A673 (cell line): Measurements from ENCODE around the gene PSTPIP1. TPM values are rescaled to one million over a fixed set of nuclear protein-coding genes. Genes with fewer than 3 reads are reported as not detected.
A peak's percentile ranks its signal among the peaks of the same experiment; 100 is the strongest.

Source experiments
- BruUV-seq: library from RNA; stranded (reverse); fragments of 400-500 nt; replicated peaks from 2 replicates; lab custom pipeline; 2021; lab: Mats Ljungman, UMichigan
- CTCF ChIA-PET: fragments of 300-600 bp; sonication (Branson Sonifier 250); formaldehyde crosslinking; loops from one replicate; lab custom pipeline; 2022; ENCODE audit warnings: antibody characterized with exemption; lab: Charles Lee
- POLR2A ChIA-PET: fragments of 300-600 bp; sonication (Branson Sonifier 250); formaldehyde crosslinking; loops from one replicate; lab custom pipeline; 2022; ENCODE audit warnings: antibody characterized with exemption; ENCODE audit not compliant: low non-redundant PET; lab: Charles Lee
- DNase-seq: peaks from one replicate; pipeline ENCODE4 v3.0.0-alpha.2; 2015; ENCODE audit warnings: low spot score
- H3K27ac ChIP-seq: fragments of 200-600 bp; sonication (generic); 2 replicates; pipeline ENCODE4 v1.5.1; 2016; ENCODE audit warnings: mixed run types, low read depth, mild to moderate bottlenecking, mixed read lengths, antibody characterized with exemption, low read length; ENCODE audit not compliant: poor library complexity, severe bottlenecking
- H3K27me3 ChIP-seq: fragments of 200-600 bp; sonication (generic); replicated peaks from 2 replicates; pipeline ENCODE4 v1.6.1; 2017; ENCODE audit warnings: mixed run types, low read depth, mild to moderate bottlenecking, mixed read lengths, antibody characterized with exemption, low read length; ENCODE audit not compliant: insufficient read depth, poor library complexity
- H3K36me3 ChIP-seq: fragments of 200-600 bp; sonication (generic); 2 replicates; pipeline ENCODE4 v1.6.1; 2016; ENCODE audit warnings: mixed run types, mild to moderate bottlenecking, mixed read lengths, antibody characterized with exemption, low read length; ENCODE audit not compliant: insufficient read depth, poor library complexity, severe bottlenecking
- H3K4me1 ChIP-seq: fragments of 200-600 bp; sonication (generic); 2 replicates; pipeline ENCODE4 v1.6.1; 2017; ENCODE audit warnings: mixed run types, mild to moderate bottlenecking, mixed read lengths, antibody characterized with exemption, low read length; ENCODE audit not compliant: insufficient read depth, poor library complexity, severe bottlenecking
- H3K4me3 ChIP-seq: fragments of 200-600 bp; sonication (generic); 2 replicates; pipeline ENCODE4 v1.5.1; 2016; ENCODE audit warnings: low read depth, mixed run types, mild to moderate bottlenecking, mixed read lengths, low read length; ENCODE audit not compliant: poor library complexity, severe bottlenecking
- H3K9me3 ChIP-seq: fragments of 200-600 bp; sonication (generic); 2 replicates; pipeline ENCODE4 v1.6.1; 2016; ENCODE audit warnings: mixed run types, low read depth, mild to moderate bottlenecking, mixed read lengths, antibody characterized with exemption, low read length; ENCODE audit not compliant: poor library complexity, severe bottlenecking
- EZH2 ChIP-seq: fragments of 200-600 bp; sonication (generic); IDR thresholded peaks from 2 replicates; pipeline ENCODE4 v1.6.1; 2017; ENCODE audit warnings: borderline replicate concordance, low read depth, mild to moderate bottlenecking, mixed read lengths, antibody characterized with exemption, low read length; ENCODE audit not compliant: poor library complexity, severe bottlenecking
- intact Hi-C: fragments of 100-400 bp; cut with micrococcal nuclease; formaldehyde crosslinking; loops from one replicate; pipeline ENCODE4 v1.10.0; 2022; ENCODE audit not compliant: unreplicated experiment
- total RNA-seq: library from RNA; stranded (reverse); gene quantifications from 2 replicates; pipeline ENCODE4 v1.2.3, GENCODE V29; 2021
- TF ChIP-seq, protein P1 (sequence below): fragments of 300-800, 200-600 bp; sonication (generic); conservative IDR thresholded peaks from 2 replicates; pipeline ENCODE4 v1.5.1; 2017; ENCODE audit warnings: low read depth, mild to moderate bottlenecking, antibody characterized with exemption, low read length, moderate library complexity, mixed read lengths

The PSTPIP1 gene
- total RNA-seq, 1 experiment from 2014 or later: not detected

- Histone ChIP-seq H3K9me3 (no peaks in the 10 kb centered on the region), H3K27ac (no peak overlapping the region), H3K27me3 (no peaks in the 10 kb centered on the region), H3K4me3 (no peak overlapping the region), H3K36me3 (peaks cover 15% of the 10 kb centered on the region), H3K4me1 (peaks cover 43% of the 10 kb centered on the region)
- TF ChIP-seq, protein P1, sequence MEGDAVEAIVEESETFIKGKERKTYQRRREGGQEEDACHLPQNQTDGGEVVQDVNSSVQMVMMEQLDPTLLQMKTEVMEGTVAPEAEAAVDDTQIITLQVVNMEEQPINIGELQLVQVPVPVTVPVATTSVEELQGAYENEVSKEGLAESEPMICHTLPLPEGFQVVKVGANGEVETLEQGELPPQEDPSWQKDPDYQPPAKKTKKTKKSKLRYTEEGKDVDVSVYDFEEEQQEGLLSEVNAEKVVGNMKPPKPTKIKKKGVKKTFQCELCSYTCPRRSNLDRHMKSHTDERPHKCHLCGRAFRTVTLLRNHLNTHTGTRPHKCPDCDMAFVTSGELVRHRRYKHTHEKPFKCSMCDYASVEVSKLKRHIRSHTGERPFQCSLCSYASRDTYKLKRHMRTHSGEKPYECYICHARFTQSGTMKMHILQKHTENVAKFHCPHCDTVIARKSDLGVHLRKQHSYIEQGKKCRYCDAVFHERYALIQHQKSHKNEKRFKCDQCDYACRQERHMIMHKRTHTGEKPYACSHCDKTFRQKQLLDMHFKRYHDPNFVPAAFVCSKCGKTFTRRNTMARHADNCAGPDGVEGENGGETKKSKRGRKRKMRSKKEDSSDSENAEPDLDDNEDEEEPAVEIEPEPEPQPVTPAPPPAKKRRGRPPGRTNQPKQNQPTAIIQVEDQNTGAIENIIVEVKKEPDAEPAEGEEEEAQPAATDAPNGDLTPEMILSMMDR: no peak
- no peak for TF ChIP-seq EZH2
- CTCF ChIA-PET: no interaction called here
- intact Hi-C loops: no loop called here
- POLR2A ChIA-PET: no interaction called here
- no peak for DNase-seq
- BruUV-seq: no TSS peak
Observed at GRCh38 chr15:77057072-77057471, 62.1 kb downstream of the PSTPIP1 start.

GRCh38 chr15:77057685-77058084 is 62.8 kb downstream of the PSTPIP1 start:
- BruUV-seq: TSS peak; percentile 18
- no peaks in the 10 kb centered on the region for H3K9me3 ChIP-seq
- intact Hi-C loops: no loop called here
- no peak overlapping the region for H3K27ac ChIP-seq
- no peaks in the 10 kb centered on the region for H3K27me3 ChIP-seq
- CTCF ChIA-PET: no interaction called here
- H3K4me3 ChIP-seq: no peak overlapping the region
- TF ChIP-seq EZH2: no peak
- TF ChIP-seq, protein P1: no peak
- POLR2A ChIA-PET: no interaction called here
- DNase-seq: no peak
- H3K4me1 ChIP-seq: peaks cover 49% of the 10 kb centered on the region
- H3K36me3 ChIP-seq: peaks cover 9% of the 10 kb centered on the region

DNA sequence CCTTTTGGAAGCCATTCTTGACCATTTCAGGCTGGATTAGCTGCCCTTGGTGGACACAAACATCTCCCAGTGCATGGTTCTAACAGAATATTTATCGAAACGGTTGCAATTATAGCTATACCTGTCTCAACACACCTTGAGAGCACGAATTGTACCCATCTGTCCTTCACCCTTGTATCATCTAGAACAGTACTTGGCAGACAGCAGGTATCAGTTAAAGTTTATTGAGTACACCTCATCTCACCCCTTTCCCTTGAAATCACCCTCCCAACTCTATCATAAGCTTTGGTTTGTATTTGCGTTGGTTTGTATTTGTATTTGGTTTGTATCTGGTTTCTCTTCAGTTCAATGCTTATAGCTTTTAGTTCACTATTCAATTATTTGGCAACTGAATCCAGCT is 63.5 kb downstream of the PSTPIP1 start:
- H3K9me3 ChIP-seq: no peaks in the 10 kb centered on the region
- intact Hi-C loops: no loop called here
- BruUV-seq: no TSS peak
- POLR2A ChIA-PET: no interaction called here
- TF ChIP-seq, protein P1: no peak
- TF ChIP-seq EZH2: no peak
- peaks cover 8% of the 10 kb centered on the region for H3K36me3 ChIP-seq
- H3K4me3 ChIP-seq: no peak overlapping the region
- H3K27me3 ChIP-seq: no peaks in the 10 kb centered on the region
- peaks cover 49% of the 10 kb centered on the region for H3K4me1 ChIP-seq
- CTCF ChIA-PET: no interaction called here
- H3K27ac ChIP-seq: no peak overlapping the region
- no peak for DNase-seq
